Effector CD8-positive, alpha-beta T cell (primary cell): ENCODE data around the gene IGFBP7.

Source experiments
- DNase-seq: peaks from one replicate; lab custom pipeline; 2025; lab: John Stamatoyannopoulos, UW

The IGFBP7 gene

DNA sequence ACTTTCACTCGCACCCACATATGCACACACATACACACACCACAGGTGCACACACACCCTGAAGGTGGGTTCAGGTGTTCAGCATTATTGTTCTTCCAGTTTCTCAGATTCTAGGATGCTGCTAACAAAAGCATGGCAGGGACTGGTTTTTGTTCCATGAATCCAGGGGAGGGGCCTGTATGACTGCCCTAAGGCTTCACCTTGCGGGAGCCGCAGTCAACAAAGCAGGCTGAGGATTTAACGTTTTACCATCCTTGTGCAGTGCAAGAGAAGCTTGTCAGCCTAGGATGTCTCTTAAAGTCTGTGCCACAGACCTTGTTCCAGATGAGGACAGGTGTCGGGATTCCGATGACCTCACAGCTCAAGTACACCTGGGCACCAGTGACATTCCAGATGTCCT lies 69.7 kb downstream of the IGFBP7 start:
- DNase-seq = no peak

GRCh38 chr4:57039345-57039744 lies 70.8 kb downstream of the IGFBP7 start:
- no peak for DNase-seq

GRCh38 chr4:57037982-57038604 lies 72.1 kb downstream of the IGFBP7 start:
- DNase-seq = no peak

DNA sequence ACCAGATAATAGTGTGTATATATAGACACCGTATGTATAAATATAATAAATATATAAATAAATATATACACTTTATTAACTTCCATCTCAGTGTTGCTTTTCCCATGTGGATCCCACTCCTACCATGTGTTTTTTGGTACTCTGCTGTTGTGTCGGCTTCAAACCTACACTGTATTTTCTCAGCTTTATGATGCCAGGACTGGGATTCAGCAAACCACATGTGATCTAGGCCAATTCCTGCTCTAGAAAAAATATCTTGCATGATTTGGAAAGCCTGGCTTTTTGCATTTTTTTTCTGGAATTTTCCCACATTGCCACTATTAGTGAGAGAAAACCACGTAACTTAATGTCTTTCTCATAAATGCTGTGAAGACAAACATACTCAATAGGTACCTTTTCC lies 75.7 kb downstream of the IGFBP7 start:
- DNase-seq = no peak

GRCh38 chr4:57023104-57023503 lies 87.1 kb downstream of the IGFBP7 start:
- no peak for DNase-seq

GRCh38 chr4:57020467-57021101 lies 89.6 kb downstream of the IGFBP7 start:
- no peak for DNase-seq

DNA sequence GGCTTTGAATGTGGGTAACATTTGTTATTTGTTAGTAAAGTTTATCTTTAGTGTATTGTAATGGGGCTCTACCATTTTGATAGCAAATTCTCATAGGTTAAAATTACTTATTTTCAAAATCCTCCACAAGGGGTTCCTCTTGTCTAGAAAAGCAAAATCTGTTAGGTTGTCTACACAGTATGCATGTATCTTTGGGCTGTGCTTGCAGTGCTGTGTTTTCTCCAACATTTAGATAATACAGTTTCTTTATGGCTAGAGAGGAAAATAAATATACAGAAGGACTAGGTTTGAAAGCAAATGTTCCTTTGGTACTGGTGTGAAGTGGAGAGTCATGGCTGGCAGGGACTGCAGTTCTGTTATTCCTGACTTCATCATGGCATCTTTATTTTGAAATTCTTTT lies 91.2 kb downstream of the IGFBP7 start:
- no peak for DNase-seq

GRCh38 chr4:57013543-57014120 lies 96.6 kb downstream of the IGFBP7 start:
- DNase-seq = no peak

- DNase-seq = no peak
These were observed 110.4 kb downstream of the IGFBP7 start for GRCh38 chr4:56999751-57000150.

GRCh38 chr4:56995525-56995924 lies 114.7 kb downstream of the IGFBP7 start:
- no peak for DNase-seq

DNA sequence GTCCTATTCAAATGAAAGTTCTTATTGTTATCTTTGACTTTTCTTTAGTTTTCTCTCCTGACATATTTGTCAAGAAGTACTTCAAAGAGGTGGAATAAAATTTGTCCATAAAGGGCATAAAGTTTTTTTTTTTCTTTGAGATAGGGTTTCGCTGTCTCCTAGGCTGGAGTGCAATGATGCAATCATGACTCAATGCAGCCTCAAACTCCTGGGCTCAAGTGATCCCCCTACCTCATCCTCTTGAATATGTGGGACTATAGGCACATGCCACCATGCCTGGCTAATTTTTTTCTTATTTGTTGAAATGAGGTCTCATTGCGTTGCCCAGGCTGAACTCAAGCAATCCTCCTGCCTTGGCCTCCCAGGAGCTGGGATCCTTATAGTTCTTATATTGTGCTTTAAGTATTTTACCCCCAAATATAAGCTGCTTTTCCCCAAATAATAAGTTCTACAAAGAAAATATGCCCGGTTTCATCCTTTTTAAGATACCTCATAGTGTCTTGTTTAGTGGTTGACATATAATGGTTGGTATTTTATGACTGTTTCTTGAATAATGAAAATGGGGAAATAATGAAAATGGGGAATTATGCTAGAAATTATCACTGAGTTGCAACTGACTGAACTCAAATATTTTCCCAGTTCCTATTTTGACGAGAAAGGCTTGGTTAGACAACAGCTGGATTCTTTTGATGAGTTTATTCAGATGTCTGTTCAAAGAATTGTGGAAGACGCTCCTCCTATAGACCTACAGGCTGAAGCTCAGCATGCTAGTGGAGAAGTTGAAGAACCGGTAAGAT lies 119.9 kb downstream of the IGFBP7 start:
- DNase-seq = no peak

DNA sequence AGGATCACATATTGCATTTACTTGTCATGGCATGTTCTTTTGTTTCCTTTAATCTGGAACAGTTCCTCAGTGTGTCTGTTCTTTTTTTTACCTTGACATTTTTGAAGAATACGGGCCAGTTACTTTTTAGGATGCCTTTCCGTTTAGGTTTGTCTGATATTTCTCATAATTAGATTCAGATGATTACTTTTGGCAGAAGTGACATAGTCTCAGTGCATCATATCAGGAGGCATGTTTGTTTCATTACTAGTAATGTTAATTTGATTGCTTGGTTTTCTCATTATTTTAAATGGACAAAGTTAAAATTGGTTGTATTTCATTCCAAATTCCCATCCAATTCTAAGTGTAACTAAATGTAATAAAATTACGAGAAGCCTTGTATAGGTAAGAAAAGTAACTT lies 123.2 kb downstream of the IGFBP7 start:
- no peak for DNase-seq

- no peak for DNase-seq
These were observed 124.0 kb downstream of the IGFBP7 start for GRCh38 chr4:56986192-56986591.

- DNase-seq = no peak
These were observed 128.4 kb downstream of the IGFBP7 start for GRCh38 chr4:56981795-56982201.
